Embryonic facial prominence (tissue), 1 donor: Measurements from ENCODE around the gene EPAS1.

Experiments used
- DNase-seq: peaks from one replicate; pipeline ENCODE4 v3.0.0-alpha.2; 2016; ENCODE audit errors: extremely low spot score

The EPAS1 gene

GRCh38 chr2:46296840-46297545 lies at the start of gene EPAS1:
Gene EPAS1 (plus strand): TSS chr2:46297407. CDS start chr2:46297912, 505 bp downstream.
- DNase-seq, result no peak

GRCh38 chr2:46248171-46248570 lies 49.0 kb upstream of the EPAS1 start:
- DNase-seq, result no peak

DNA sequence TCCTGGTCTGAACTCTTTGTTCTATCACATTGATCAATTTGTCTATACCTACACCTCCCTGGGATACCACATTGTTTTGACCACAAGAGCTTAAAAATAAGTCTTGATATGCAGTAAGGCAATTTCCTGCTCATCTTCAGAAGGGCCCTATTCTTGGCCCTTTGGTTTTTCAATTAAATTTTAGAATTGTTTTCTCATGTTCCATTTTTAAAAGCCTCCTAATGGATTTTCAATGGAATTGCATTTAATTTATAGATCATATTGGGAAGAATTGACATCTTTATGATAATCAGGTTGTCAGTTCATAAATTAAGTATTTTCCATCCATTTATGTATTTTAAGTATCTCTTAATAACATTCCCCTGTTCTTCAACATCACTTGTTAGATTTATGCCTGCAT lies 47.6 kb upstream of the EPAS1 start:
- DNase-seq, result no peak

- DNase-seq, result no peak
These were observed 44.1 kb upstream of the EPAS1 start for GRCh38 chr2:46252891-46253659.

DNA sequence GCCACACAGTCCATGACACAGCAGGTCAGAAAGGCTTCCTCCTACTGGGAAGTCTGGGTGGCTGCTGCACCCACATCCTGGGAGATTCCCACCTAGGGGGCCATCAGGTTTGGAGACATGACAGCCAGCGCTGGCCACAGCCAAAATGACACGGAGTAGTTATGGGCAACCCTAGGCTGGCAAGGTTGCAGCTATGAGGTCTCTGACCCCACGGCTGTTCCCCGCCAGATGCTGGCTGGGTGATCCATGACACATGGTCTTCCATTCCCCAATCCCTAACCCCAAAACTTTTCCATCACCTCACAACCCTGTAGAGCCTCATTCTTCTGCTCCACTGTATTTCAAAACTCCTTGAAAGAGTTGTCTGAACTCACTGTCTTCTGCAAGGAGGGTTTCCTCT lies 42.7 kb upstream of the EPAS1 start:
- DNase-seq, result no peak

DNA sequence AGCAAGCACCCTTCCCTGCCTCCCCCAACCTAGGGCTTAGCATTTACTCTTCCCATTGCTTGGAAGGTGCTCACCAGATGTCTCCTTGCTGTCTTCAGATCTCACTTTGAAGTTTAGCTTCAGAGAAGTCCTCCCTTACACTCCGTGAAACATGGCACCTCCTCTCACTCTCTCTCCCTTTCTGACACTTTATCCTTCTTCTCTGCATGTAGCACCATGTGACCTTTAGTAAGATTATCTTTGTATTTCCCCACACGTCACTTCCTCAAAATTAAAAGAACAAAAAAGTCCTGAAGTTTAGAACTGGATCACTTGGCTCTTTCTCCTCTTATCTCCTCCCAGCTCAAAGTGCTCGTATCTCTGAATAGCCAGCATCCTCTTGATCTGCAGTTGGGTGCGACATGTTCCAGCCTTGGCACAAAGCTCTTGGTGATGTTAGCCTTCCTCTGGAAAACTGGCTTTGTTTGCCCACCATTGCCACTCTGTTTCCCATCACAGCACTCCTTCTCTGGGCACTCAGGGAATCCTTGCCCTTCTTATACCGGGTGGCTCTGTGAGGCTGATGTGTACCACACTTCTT lies 40.6 kb upstream of the EPAS1 start:
- no peak for DNase-seq

- no peak for DNase-seq
These were observed 39.7 kb upstream of the EPAS1 start for GRCh38 chr2:46257476-46257875.

DNA sequence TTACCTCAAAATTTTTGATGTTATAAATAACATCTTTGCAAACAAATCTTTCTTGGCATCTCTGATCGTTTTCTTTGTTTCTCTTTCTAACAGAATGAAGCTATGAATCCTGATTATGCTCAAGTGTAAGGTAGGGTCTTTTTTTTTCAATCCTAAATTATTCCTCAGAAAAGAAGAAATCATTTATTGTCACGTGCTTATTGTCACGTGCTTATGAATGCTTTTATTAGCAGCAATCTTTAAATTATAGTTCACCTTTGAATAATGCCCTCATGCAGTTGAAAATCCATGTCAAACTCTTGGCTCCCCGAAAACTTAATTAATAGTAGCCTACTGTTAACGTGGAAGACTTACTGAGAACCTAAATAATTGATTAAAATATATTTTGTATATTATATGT lies 39.2 kb upstream of the EPAS1 start:
- no peak for DNase-seq

- DNase-seq, result no peak
These were observed 38.0 kb upstream of the EPAS1 start for GRCh38 chr2:46258937-46259776.

- no peak for DNase-seq
These were observed 37.4 kb upstream of the EPAS1 start for GRCh38 chr2:46259777-46260168.

GRCh38 chr2:46260305-46260704 lies 36.9 kb upstream of the EPAS1 start:
- no peak for DNase-seq

- no peak for DNase-seq
These were observed 34.8 kb upstream of the EPAS1 start for GRCh38 chr2:46262248-46262938.

DNA sequence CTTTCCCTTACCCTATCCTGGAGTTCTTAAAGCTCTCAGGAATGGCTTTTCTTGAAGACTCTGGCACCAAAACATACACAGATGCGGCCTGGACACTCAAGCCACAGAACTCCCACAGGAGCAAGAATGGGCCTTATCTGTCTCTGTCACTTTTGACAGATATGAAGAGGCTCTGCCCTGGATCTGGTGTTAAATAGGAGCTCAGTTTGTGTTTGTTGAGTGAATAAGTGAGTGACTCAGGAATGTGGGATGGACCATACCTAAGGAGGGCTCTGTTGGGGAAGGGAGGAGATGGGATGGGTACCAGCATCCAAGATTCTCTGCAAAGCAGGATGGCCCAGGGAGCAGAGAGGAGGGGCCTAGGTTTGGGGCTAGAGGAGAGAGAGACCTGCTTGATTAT lies 33.9 kb upstream of the EPAS1 start:
- DNase-seq, result no peak

GRCh38 chr2:46264447-46264846 lies 32.8 kb upstream of the EPAS1 start:
- no peak for DNase-seq

GRCh38 chr2:46266134-46266533 lies 31.1 kb upstream of the EPAS1 start:
- DNase-seq, result no peak

GRCh38 chr2:46267616-46268015 lies 29.6 kb upstream of the EPAS1 start:
- DNase-seq, result no peak

DNA sequence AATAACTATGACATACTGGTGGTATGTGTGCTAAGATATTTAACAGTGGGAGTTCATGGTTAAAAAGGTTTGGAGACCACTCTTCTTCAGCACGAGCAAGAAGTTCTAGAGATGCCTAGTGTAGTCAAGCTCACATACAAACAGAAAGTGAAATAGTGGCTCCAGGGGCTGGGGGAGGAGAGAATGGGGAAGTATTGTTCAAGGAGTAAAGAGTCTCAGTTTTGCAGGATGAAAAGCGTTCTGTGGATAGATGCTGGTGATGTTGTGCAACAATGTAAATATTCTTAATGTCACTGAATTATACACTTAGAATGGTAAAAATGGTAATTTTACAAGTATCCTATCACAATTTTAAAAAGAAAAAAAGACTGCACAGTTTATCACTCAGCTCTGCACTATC lies 29.0 kb upstream of the EPAS1 start:
- DNase-seq, result no peak

- DNase-seq, result no peak
These were observed 28.2 kb upstream of the EPAS1 start for GRCh38 chr2:46269001-46269400.

GRCh38 chr2:46269544-46270273 lies 27.5 kb upstream of the EPAS1 start:
- DNase-seq, result no peak

GRCh38 chr2:46270384-46270783 lies 26.8 kb upstream of the EPAS1 start:
- DNase-seq, result no peak
